ENCODE measurements around the gene LRCH1.

LRCH1 gene

DNA sequence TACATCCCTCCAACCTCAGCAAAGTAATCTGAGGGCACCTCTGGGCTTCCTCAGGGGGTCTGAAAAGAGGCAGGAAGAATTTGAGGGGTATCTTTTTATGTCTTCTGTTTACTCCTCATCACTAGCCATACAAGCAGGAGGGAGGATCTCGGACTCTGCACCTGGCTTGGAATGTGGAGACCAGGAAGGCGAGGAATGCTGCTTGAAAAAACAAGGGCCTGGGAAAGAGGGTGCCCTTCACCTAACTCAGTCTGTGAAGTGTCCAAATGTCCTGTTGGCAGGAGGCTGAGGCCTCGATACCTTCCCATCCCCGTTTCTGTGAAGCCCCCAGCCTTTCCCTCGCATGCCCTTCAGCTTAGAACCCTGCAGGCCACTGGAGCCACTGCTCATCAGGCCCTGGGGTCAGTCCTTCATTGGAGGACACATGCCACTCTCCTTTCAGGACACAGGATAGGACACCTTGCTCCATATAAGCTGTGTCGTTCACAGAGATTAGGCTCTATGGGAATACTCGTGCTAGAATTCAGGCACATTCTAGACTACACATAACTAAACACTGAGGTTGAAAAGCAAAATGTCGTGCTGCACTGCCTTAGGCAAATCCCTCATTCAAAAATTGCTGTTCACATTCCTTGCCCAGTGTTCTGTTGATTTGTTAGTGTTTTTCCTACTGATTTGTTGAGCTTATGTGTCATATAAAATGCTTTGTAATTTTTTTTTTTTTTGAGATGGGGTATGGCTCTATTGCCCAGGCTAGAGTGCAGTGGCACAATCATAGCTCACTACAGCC is 194.3 kb downstream of the LRCH1 start:
- H3K4me3 ChIP-seq (ENCODE audit: low read length): no peak overlapping the region
- DNase-seq (ENCODE audit: low read depth): no peak
- TF ChIP-seq, protein P1, sequence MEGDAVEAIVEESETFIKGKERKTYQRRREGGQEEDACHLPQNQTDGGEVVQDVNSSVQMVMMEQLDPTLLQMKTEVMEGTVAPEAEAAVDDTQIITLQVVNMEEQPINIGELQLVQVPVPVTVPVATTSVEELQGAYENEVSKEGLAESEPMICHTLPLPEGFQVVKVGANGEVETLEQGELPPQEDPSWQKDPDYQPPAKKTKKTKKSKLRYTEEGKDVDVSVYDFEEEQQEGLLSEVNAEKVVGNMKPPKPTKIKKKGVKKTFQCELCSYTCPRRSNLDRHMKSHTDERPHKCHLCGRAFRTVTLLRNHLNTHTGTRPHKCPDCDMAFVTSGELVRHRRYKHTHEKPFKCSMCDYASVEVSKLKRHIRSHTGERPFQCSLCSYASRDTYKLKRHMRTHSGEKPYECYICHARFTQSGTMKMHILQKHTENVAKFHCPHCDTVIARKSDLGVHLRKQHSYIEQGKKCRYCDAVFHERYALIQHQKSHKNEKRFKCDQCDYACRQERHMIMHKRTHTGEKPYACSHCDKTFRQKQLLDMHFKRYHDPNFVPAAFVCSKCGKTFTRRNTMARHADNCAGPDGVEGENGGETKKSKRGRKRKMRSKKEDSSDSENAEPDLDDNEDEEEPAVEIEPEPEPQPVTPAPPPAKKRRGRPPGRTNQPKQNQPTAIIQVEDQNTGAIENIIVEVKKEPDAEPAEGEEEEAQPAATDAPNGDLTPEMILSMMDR (IDR thresholded peaks at IDR 0.05; ENCODE audit: insufficient read depth, low read depth, low read length, missing control alignments): no peak

DNA sequence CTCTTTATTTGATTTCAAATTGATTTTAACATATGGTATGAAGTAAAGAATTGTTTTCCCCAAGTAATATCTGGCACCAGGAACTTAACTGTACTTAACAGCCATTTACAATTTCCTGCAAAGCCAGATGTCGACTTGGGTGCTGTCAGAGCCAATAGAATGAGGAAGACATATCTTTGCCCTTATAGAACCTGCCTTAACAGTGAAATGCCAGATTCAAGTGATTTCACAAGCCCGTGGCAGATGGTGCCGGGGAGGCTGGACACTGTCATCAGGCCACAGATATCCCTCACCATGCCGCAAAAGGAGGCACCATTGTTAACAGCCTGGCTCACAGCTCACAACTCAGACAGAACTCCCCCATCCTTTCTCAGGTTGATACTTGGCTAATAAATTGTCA is 195.3 kb downstream of the LRCH1 start:
- DNase-seq (ENCODE audit: low read depth): no peak
- TF ChIP-seq, protein P1 (IDR thresholded peaks at IDR 0.05; ENCODE audit: insufficient read depth, low read depth, low read length, missing control alignments): no peak
- no peak overlapping the region for H3K4me3 ChIP-seq (ENCODE audit: low read length)

DNA sequence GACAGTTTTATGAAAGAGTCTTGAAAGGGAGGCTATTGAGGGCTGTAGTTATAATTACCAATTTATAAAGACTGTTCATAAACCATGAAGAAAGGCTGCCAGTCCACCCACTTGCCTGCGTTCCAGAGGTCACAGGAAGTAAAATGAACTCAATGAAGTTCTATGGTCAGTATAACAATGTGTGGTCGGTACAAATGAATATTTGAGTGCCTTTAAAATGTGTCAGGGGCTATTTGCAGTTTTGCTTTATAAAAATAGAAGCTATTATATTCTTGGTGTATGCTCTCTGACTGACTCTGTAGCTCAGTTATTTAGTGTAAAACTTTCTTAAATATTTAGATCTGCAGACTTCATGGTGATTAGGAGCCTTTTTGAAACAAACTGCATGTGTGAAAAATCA is 197.0 kb downstream of the LRCH1 start:
- H3K4me3 ChIP-seq (ENCODE audit: low read length): no peak overlapping the region
- TF ChIP-seq, protein P1 (IDR thresholded peaks at IDR 0.05; ENCODE audit: insufficient read depth, low read depth, low read length, missing control alignments): no peak
- DNase-seq (ENCODE audit: low read depth): no peak

DNA sequence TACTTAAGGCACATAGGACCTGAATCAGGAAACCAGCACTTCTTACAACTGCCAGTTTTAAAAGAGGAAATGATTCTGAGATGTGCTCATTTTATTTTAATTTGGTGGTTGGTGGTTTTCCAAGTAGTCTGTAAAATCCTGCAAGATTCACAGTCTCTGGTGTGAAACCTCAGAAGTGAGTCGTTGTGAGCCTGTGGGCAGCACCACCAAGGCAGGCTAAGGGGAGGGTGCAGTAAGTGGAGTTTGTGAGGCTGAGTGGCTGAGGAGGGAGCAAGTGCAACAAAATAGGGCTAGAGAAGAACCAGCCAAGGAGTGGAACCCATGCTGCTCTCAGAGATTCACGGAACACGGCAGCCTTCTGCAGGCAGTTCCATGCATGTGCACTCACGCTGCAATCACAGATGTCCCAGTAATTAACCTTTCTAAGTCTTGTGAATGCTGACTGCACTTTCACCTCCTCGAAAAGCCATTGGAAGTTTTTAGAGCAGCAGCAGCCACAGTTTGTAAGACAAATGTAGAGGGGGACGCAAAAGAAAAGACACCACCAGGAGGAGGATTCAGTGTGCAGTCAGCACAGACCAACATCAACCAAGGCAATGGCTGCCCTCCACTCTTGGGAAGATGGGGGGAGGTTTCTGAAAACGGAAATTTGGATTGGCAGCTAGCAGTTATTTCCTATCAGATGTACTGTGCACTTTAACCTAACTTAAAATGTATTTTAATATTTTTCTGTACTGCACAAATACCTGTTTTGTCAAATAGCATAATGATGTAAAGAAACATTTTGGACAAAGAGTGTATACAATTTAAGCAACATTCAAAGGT is 199.1 kb downstream of the LRCH1 start:
- DNase-seq (ENCODE audit: low read depth): no peak
- TF ChIP-seq, protein P1 (IDR thresholded peaks at IDR 0.05; ENCODE audit: insufficient read depth, low read depth, low read length, missing control alignments): no peak
- H3K4me3 ChIP-seq (ENCODE audit: low read length): no peak overlapping the region

DNA sequence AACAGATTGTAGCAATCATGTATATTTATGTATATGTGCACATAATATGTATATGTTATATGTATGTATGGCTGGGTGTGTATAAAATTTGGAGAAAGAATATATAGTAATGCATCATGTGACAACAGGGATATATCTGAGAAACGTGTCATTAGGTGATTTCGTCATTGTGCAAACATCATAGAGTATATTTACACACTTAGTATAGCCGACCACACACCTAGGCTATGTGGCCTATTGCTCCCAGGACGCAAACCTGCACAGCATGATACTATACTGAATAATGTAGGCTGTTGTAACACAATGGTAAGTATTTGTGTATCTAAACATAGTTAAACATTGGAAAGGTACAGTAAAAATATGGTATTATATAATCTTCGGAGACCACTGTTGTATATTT is 200.2 kb downstream of the LRCH1 start:
- no peak for DNase-seq (ENCODE audit: low read depth)
- TF ChIP-seq, protein P1 (IDR thresholded peaks at IDR 0.05; ENCODE audit: insufficient read depth, low read depth, low read length, missing control alignments): no peak

DNA sequence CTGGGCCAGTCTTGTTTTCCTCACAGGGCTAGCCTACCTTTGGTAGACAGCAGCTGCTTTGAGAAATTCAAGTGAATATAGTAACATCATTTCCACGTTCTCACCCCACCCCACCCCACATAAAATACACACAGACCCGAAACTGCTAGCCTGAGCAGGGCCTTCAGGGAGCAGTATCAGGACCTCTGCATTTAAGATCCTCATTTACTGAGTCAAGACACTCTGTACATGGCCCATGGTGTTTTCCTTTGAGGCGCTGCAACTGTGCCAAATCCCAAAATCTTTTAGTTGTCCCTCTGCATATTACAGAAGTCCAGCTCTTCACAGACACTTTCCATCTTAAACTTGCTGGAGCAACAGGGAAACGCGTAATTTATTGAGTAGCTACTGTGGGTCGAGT is 200.9 kb downstream of the LRCH1 start:
- DNase-seq (ENCODE audit: low read depth): no peak
- H3K4me3 ChIP-seq (ENCODE audit: low read length): no peak overlapping the region
- TF ChIP-seq, protein P1 (IDR thresholded peaks at IDR 0.05; ENCODE audit: insufficient read depth, low read depth, low read length, missing control alignments): no peak

More for the DNA sequence above, 200.2 kb downstream of the LRCH1 start:
- H3K4me3 ChIP-seq (ENCODE audit: low read length): no peak overlapping the region
